NCI-H1092 treated with DMSO at 0.1 percent for 48 hours (cell line): Measurements from ENCODE around the gene ATPAF2.

Experiments used
- DNase-seq: peaks from one replicate; lab custom pipeline; 2025; lab: John Stamatoyannopoulos, UW

Gene ATPAF2

GRCh38 chr17:18038861-18039534 lies at the start of gene ATPAF2, which contains the start of gene GID4:
ATPAF2 (minus strand) TSS chr17:18039168; CDS start chr17:18039013, 155 bp downstream.
GID4 (plus strand) TSS chr17:18039408; CDS start chr17:18039465, 57 bp downstream.
- DNase-seq: peak; percentile 93

GRCh38 chr17:18087610-18088491 lies 48.9 kb upstream of the ATPAF2 start, which contains the start of gene DRG2:
DRG2 (plus strand) TSS chr17:18087948; CDS start chr17:18088024, 76 bp downstream.
- DNase-seq: peak; percentile 74

- DNase-seq: no peak
Observed at GRCh38 chr17:18084256-18084655, 45.3 kb upstream of the ATPAF2 start.

- no peak for DNase-seq
Observed at GRCh38 chr17:18079543-18079942, 40.6 kb upstream of the ATPAF2 start.

- no peak for DNase-seq
Observed at GRCh38 chr17:18076936-18077335, 38.0 kb upstream of the ATPAF2 start.

GRCh38 chr17:18074566-18075272 lies 35.8 kb upstream of the ATPAF2 start:
- no peak for DNase-seq

GRCh38 chr17:18071751-18072150 lies 32.8 kb upstream of the ATPAF2 start:
- no peak for DNase-seq

- no peak for DNase-seq
Observed at GRCh38 chr17:18070861-18071340, 31.9 kb upstream of the ATPAF2 start.

GRCh38 chr17:18069101-18069500 lies 30.1 kb upstream of the ATPAF2 start:
- no peak for DNase-seq

- no peak for DNase-seq
Observed at GRCh38 chr17:18066866-18067265, 27.9 kb upstream of the ATPAF2 start.

- no peak for DNase-seq
Observed at GRCh38 chr17:18065546-18065945, 26.6 kb upstream of the ATPAF2 start.

- no peak for DNase-seq
Observed at GRCh38 chr17:18064053-18064452, 25.1 kb upstream of the ATPAF2 start.

GRCh38 chr17:18059283-18059682 lies 20.3 kb upstream of the ATPAF2 start:
- no peak for DNase-seq

- no peak for DNase-seq
Observed at GRCh38 chr17:18056214-18056613, 17.2 kb upstream of the ATPAF2 start.

GRCh38 chr17:18055597-18055996 lies 16.6 kb upstream of the ATPAF2 start:
- no peak for DNase-seq

- DNase-seq: no peak
Observed at GRCh38 chr17:18045691-18046350, 6.9 kb upstream of the ATPAF2 start.

- DNase-seq: no peak
Observed at GRCh38 chr17:18044609-18045008, 5.6 kb upstream of the ATPAF2 start.

GRCh38 chr17:18043491-18043890 lies 4.5 kb upstream of the ATPAF2 start:
- no peak for DNase-seq

GRCh38 chr17:18042983-18043382 lies 4.0 kb upstream of the ATPAF2 start:
- DNase-seq: no peak

GRCh38 chr17:18041776-18042175 lies 2.8 kb upstream of the ATPAF2 start:
- DNase-seq: no peak

GRCh38 chr17:18040261-18040858 lies 1.4 kb upstream of the ATPAF2 start:
- no peak for DNase-seq
